GM18909 (cell line): ENCODE measurements around the gene NTN1.
"Not testable (repeated sequence)": the region's sequence is repeated elsewhere in the genome, so short reads cannot be mapped to it uniquely, and the experiment has no call there.

Experiments
- ATAC-seq: cut with Tn5 transposase; IDR thresholded peaks from one replicate; pipeline ENCODE4 v1.9.1; 2021; ENCODE audit warnings: mild to moderate bottlenecking; ENCODE audit not compliant: unreplicated experiment, poor library complexity

NTN1 gene

GRCh38 chr17:9239246-9239792, 218.0 kb downstream of the NTN1 start:
- no peak for ATAC-seq

GRCh38 chr17:9239793-9240658, 218.7 kb downstream of the NTN1 start:
- peak; percentile 53 for ATAC-seq

DNA sequence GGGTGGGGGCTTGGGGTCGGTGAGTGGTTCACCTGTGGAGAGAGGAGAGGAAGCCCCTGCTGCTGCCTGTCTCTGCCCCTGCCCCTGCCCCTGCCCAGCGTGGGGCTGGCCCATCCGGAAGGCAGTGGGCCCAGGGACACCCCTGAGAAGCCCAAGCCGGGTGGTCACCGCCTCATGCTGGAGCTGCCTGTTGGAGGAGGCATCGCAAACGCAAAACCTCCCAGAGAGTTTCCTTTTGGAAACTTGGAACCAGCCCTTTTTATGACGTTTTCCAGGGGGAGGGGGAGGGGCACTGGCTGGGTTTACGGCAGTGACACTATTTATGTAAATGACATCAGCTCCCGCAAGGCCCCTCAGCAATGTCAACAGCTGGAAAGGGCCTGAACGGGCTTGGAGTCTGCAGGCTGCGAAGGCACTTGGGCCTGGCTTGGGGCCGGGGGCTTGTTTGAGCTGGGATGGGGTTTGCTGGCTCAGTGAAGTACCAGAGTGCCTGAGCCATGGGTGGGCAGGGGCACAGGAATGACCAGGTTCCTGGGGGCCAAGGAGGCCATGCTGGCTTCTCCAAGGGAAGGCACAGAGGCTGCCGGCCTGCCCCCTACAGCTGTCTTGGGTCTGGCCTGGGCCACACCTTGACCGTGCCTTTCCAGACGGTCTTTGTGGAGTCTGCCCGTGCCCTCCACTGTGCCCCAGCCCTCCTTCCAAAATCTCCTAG, 219.5 kb downstream of the NTN1 start:
- ATAC-seq = no peak

- ATAC-seq = no peak
Observed at GRCh38 chr17:9241371-9241712, 220.0 kb downstream of the NTN1 start.

GRCh38 chr17:9241774-9242496, 220.6 kb downstream of the NTN1 start:
- no peak for ATAC-seq

DNA sequence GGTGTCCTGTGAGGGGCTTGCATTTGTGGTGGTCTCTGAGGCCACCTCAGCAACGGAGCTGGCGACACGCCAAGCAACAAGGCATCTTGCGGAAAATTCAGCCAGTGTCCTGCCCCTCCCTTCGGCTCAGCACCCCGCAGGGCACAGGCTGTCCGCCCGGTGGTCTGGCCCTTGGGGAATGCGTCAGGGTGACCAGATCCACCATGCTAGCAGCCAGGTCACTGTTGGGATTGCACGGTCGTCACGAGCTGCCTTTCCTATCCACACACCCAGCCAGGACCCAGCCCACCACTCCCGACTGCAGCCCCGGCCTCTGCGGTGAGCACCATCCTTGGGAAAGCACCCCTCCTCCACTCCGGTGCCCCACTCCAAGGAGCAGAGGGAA, 221.2 kb downstream of the NTN1 start:
- ATAC-seq = no peak

DNA sequence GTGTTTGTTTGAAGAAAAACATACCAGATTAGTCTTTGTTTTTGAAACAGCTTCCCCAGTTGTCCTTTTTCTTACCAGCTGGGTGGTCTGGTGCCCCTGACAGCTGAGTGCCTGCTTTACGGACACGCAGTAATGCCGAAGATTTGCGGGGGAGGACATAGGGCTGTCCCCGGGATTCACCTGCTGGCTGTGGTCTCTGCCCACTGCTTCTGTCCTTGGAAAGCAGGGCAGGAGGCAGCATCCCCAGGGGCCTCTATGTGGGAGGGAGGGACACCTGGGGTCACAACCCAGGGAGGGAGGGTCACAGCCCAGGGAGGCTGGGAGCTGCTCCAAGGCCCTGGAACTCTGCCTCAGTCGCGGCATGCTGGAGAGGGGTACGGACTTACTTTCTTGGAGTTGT, 221.7 kb downstream of the NTN1 start:
- no peak for ATAC-seq

GRCh38 chr17:9244066-9245052, 223.0 kb downstream of the NTN1 start:
- ATAC-seq = no peak

- no peak for ATAC-seq
Observed at GRCh38 chr17:9247401-9247938, 226.2 kb downstream of the NTN1 start.

DNA sequence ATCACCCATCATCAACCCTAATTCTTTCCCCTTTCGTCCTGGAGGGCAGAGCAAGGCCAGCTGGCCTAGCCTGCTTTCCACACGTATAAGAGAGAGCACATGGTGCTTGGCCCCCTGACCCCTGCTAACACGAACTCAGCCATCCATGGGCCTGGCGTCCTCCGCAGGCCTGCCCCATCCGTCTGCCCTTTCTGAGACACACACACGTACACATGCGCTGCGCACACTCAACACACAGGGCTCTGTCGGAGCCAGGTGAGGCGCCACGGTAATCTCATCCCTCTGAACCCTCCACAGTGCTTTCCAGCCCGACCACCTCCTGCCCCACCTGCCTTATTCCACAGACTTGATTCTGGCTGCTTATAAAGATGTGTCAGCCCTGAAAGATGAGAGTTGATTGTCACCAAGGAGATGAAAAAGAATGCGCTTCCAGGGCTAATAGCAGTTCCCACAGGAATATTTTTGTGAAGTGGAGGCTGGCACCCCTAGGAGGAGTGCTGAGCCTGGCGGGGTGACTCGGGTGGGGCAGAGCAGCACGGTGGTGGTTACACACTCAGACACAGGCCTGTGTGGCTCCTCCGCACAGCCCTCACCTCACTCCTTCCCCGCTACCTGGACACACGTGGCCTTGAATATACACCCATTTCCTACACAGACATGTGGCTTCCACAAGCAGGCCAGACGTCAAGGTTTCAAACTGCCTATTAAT, 228.1 kb downstream of the NTN1 start:
- no peak for ATAC-seq

DNA sequence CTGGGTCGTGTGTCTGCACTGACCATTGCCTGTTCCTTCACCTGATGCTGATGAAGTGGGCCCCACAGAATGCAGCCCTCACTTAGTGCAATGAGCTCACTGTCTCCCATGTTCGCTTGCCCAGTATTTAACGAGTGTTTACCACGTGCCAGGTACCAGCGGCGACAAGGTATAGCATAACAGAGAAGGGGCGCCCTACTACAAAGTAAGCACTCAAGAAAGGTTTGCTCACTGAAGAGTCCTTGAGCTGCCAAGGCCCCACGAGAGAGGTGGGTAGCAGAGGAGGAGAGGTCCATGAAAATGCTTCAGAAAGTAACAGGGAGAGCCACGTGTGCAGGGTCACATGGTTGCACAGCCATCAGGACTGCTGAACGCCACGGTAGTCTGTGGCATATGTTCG, 230.0 kb downstream of the NTN1 start:
- ATAC-seq = no peak

DNA sequence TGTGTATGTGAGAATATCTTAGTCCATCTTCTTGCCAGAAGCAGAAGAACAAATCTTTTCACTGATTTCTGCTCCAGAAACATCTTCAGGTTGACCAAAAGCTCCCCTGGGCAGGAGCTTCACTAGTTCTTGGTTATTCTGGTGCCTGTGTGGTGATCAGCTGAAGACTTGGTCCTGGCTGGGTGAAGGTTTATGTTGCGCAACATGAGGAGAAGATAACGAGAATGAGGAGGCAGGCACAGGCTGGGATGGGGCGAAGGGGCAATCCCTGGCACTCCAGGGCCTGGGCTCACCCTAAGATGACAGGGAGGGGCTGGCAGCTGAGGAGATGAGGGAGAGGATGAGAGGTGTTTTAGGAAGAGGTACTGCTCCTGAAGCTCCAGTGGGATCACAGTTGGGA, 232.0 kb downstream of the NTN1 start:
- ATAC-seq = no peak

DNA sequence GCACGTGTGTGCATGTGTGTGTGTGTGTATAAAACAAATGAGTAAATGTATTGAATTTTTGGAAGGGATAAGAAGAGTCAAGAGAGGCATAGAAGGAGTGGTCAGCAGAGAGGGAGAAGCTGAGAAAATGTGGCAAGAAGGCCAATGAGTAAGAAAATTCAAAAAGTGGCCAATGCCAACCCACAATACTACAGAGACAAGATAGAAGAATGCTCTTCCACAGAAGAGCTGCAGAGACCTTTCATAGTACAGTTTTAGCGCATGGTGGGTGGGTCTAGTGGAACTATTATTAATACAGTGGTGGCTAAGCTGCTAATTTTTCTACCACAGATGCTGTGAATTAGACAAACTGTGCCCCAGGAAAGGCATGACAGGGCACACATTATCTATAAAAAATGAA, 233.5 kb downstream of the NTN1 start:
- ATAC-seq = no peak

- no peak for ATAC-seq
Observed at GRCh38 chr17:9255833-9256232, 234.5 kb downstream of the NTN1 start.

GRCh38 chr17:9256361-9256750, 235.0 kb downstream of the NTN1 start:
- ATAC-seq = no peak

DNA sequence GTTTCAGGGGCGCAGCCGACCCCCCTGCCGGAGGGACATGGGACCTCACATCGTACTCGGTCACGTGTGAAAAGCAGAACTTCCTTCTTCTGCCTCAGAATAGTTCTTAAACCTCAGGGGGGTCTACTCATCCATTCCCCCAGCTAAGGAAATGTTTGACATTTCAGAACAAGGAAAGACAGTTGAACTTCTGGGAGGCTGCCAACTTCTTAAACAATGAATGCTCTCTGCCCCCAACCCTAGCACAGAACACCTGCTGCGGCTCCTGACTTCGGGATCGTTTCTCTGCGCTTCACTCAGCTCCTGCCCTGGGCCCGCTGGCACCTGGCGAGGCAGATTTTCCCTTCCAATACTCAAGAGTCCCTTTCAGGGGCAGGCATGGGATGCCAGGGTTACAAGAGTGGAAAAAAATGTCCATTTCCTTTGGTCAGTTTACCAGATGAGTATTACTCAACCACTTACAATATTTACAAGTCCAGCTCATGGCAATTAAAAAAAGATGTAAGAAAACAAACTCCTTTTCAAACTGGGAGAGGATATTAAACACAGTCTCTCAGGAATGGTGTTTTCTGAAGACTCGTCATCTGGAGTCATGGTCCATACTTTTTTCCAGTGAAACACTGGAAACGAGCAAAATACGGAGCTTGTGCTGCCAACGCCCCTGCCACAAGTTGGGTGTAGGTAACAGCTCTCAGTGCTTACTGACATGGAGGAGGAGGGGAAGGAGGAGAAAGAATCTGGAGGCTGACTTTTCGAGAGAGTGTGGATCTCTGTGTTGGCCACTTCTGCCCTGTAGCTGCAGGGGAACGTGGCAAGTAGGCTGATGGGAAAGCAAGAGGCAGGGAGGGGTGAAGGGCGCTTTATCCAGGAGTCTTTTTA, 235.7 kb downstream of the NTN1 start:
- ATAC-seq = no peak

DNA sequence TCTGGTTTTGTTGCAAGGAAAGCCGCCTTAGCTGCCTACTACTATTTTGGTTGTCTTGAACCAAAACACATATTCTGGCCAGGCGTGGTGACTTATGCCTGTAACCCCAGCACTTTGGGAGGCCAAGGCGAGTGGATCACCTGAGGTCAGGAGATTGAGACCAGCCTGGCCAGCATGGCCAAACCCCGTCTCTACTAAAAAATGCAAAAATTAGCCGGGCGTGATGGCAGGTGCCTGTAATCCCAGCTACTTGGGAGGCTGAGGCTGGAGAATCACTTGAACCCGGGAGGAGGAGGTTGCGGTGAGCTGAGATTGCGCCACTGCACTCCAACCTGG, 236.3 kb downstream of the NTN1 start:
- ATAC-seq = not testable (repeated sequence)
